Measurements from ENCODE around the gene SLFN11.
"Not testable (repeated sequence)": the region's sequence is repeated elsewhere in the genome, so short reads cannot be mapped to it uniquely, and the experiment has no call there.

SLFN11 gene

DNA sequence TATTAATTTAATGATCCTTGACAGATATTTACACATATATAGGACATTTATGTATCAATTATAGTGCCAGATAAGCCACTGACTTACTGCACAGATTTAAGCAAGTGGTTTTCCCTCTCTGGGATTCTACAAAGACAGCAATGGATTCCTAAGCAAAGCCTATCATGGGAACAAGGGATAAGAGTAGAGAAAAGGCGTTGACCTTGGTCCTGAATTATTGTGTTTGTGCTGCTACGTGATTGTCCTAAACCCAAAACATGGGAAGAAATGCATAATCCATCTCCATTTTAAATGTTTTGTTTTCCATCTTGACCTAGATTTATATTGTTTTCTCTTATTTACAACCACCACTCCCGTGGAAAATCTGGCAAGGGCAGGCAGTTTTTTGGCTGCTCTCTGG is 14.0 kb downstream of the SLFN11 start:
- no peak for DNase-seq

DNA sequence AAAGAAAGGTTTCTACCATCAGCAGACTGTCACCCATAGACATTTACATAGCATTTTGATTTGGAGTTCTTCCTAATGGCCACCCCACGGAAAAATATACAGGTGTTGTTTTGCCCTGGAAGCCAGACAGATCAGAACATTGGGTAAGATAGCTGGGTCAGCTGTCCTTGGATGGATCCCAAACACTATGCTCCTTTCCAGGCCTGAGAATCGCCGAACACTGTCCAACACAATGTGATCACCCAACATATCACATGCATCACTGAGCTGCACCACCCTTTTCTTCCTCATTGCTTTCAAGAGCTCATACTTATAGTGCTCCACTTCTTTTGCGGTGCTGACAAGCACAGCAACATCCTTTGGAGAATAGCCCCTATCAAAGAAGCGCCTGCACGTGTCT is 21.1 kb downstream of the SLFN11 start:
- DNase-seq, result no peak

- no peak for DNase-seq
Measured at GRCh38 chr17:35350493-35350892, 22.9 kb downstream of the SLFN11 start.

GRCh38 chr17:35345926-35346771 is 27.3 kb downstream of the SLFN11 start:
- no peak for DNase-seq

DNA sequence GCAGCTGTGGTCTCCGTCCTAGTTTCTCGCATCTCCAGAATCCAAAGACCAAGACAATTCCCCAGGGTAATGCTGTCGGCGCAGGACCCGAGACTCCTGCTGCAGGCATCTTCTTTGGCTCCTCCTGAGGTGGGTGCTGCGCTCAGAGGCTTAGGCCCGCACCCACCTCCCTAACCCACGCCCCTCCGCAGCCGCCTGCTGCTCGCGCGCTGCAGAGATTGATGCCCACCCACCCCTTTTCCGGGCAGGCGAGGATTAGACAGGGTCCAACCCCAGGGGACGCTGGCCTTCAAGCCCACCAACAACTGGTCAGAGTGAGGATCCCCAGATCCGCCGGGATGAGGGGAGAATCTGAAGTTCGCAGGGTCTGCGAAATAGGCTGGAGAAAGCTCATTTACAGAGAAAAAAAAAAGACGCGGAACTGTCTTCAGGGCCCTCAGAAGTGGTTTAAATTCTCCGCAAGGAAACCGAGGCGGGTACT is 27.9 kb downstream of the SLFN11 start:
- DNase-seq, result no peak

DNA sequence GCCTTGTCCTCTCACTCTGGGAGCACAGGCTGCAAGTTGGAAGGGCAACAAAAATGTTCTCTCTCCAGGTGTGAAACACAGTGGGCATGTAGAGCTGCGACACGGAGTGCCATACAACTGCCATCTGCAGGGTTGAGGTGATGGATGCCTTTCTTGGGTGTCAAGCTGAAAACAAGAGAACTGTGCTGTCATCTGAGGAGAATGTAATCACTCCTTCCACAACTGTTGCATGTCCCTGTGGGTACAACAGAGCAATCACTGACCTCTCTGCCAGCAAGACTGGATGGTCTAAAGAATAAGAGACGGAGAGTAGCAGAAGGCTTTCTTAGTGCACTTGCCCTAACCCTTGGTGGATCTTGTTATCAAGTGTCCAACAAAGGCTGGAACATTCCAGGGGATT is 29.2 kb downstream of the SLFN11 start:
- no peak for DNase-seq

- no peak for DNase-seq
Measured at GRCh38 chr17:35342276-35342675, 31.1 kb downstream of the SLFN11 start.

- DNase-seq, result no peak
Measured at GRCh38 chr17:35341411-35341992, 31.9 kb downstream of the SLFN11 start.

- no peak for DNase-seq
Measured at GRCh38 chr17:35338230-35338629, 35.2 kb downstream of the SLFN11 start.

GRCh38 chr17:35337364-35337763 is 36.1 kb downstream of the SLFN11 start:
- no peak for DNase-seq

GRCh38 chr17:35333578-35333977 is 39.8 kb downstream of the SLFN11 start:
- not testable (repeated sequence) for DNase-seq

- no peak for DNase-seq
Measured at GRCh38 chr17:35322749-35323148, 50.7 kb downstream of the SLFN11 start.

GRCh38 chr17:35315971-35316370 is 57.5 kb downstream of the SLFN11 start:
- no peak for DNase-seq

GRCh38 chr17:35315283-35315682 is 58.1 kb downstream of the SLFN11 start:
- no peak for DNase-seq

DNA sequence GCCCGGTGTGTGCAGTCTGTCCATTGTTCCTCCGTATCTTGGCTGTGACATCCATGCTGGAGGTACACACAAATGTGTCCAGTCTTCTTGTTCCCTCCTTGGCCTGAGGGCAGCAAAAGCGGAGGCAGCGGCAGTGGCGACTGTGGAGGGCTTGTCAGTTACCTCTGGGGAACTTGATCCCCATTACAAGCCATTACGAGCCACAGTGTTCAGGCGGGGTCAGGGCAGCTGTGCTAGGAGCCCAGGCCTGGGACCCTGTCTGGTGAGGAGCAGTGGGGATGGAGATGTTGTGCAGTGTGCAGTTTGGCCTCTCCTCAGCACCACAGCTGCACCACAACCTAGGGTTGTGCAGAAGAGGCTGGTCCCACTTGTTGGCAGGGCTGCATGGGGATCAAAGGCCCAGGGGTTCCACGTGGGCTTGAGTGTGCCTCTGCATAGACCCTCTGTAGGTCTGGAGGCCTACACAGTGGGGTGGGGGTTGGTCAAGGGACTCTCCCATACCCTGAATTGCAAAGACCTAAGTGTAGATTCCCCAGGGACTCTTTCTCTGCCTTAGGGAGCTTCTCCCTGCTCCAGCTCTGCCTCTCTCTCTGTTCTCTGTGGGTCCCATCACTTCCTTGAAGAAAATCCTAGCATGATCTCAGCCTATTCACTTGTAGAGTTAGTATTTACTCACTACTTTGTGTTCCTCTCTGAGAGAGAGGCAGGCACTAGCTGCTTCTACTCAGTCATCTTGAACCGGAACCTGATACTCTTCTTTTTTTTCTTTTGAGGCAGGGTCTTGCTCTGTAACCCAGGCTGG is 58.8 kb downstream of the SLFN11 start:
- DNase-seq, result no peak

DNA sequence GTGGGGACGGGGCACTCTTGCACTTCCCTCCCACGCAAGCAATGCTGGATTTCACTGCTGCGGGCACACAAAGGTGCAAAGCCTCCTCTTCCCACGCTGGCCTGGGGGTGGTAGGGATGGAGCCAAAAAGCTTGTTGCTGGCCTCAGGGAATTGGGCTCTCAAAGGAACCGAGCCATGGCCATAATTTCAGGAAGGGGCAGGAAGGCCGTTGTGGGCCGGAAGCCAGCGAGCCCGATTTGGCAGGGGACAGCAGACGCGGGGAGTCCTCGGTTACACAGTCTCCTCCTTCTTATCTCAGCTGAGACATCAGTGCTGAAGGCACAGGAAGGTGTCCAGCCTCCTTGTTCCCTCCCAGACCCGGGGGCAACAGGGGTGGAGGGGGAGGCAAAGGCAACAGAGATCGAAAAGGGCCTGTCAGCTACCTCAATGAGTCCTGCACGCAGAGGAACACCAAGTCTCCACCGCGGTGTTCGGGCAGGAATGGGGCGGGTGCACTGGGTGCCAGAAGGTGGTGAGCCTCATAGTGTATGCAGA is 59.5 kb downstream of the SLFN11 start:
- DNase-seq, result no peak

DNA sequence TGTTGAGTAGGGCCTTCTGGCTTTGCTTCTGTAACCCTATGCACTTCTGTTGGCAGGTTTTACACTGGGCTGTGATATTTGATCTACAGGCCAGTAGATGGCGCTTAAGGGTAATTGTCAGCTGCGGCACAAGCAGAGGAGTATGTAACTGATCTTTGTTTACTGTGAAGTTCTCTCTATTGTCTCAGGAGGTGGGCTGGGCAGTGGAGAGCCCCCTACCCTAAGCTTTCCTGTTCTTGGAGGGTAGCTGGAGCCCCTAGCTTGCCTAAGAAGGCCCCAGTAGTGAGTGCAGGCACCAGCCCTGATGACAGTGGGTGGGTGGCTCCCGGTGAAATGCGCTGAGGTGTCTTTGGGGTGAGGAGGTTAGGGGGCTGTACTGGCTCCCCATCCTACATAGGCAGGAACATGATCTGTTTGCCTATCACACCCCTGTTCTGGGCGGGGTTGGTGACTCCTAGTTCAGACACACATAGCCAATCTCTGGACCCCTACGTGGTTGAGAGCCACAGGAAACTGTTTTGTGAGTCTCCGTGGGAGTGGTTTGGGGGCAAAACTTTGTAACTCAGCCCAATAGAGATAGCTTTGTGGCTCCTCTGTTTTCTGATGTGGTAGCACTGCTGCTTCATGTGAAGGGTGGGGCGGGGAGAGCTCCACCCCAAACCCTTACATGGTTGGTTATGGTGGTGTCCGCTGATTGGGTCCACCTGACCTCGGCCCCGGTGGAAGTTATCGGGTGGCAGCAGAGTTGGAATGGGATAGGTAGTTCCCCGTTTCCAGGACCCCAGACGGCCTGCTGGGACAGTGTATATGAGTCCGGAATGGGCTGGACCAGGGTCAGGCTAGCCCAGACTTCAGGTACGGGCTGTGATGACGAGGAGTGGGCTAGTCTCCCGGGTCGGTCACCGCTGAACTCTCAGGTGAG is 60.4 kb downstream of the SLFN11 start:
- no peak for DNase-seq

- DNase-seq, result no peak
Measured at GRCh38 chr17:35312346-35312745, 61.1 kb downstream of the SLFN11 start.

DNA sequence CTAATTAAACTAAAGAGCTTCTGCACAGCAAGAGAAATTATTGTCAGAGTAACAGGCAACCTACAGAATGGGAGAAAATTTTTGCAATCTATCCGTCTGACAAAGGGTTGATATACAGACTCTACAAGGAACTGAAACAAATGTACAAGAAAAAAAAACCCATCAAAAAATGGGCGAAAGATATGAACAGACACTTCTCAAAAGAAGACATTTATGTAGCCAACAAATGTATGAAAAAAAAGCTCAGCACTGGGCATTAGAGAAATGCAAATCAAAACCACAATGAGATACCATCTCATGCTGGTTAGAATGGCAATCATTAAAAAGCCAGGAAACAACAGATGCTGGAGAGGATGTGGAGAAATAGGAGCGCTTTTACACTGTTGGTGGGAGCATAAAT is 64.1 kb downstream of the SLFN11 start:
- not testable (repeated sequence) for DNase-seq
